ENCODE data around the gene SMAD6.

GRCh38 chr15:66655511-66655910, 46.5 kb upstream of the SMAD6 start:
- TF ChIP-seq REST (IDR thresholded peaks at IDR 0.05; ENCODE audit: unreplicated experiment) (no peak), EZH2 (IDR thresholded peaks at IDR 0.05; ENCODE audit: low read depth, unreplicated experiment) (no peak), CTCF (conservative IDR thresholded peaks at IDR 0.05; ENCODE audit: low read depth in 2 of 2) (no peak), EZH2phosphoT487 (IDR thresholded peaks at IDR 0.05; ENCODE audit: unreplicated experiment) (no peak), CREB1 (CRISPR knock-in tag; IDR thresholded peaks at IDR 0.05; ENCODE audit: low read depth) (no peak), STAT1 (IDR thresholded peaks at IDR 0.05; ENCODE audit: unreplicated experiment) (no peak), POLR2AphosphoS5 (IDR thresholded peaks at IDR 0.05; ENCODE audit: low read depth) (no peak), ZNF114 (CRISPR knock-in tag; IDR thresholded peaks at IDR 0.05) (no peak), JUNB (IDR thresholded peaks at IDR 0.05; ENCODE audit: unreplicated experiment) (no peak), ZNF331 (CRISPR knock-in tag; IDR thresholded peaks at IDR 0.05; ENCODE audit: low read depth) (no peak)
